GM18907 (cell line): ENCODE measurements around the gene CHST8.

ENCODE experiments used
- ATAC-seq: cut with Tn5 transposase; IDR thresholded peaks from one replicate; pipeline ENCODE4 v1.9.1; 2021; ENCODE audit warnings: mild to moderate bottlenecking, moderate library complexity; ENCODE audit not compliant: unreplicated experiment

CHST8 gene

DNA sequence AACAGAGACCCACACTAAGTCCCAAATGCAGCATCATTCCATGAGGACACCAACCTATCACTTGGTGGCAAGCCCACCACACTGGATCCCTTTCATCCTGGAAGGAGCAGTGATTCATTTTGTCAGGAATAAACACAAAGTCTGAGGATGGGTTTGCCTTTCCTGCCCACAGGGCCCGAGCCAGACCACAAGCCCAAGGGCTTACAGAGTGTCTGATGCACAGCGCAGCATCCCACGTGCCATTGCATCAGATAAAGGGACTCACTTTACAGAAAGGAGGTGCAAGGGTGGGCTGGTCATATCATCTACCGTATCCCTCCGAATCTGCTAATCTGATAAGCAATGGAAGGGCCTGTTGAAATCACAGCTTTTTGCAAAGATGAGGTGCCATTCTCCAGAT lies 162.7 kb downstream of the CHST8 start:
- no peak for ATAC-seq

DNA sequence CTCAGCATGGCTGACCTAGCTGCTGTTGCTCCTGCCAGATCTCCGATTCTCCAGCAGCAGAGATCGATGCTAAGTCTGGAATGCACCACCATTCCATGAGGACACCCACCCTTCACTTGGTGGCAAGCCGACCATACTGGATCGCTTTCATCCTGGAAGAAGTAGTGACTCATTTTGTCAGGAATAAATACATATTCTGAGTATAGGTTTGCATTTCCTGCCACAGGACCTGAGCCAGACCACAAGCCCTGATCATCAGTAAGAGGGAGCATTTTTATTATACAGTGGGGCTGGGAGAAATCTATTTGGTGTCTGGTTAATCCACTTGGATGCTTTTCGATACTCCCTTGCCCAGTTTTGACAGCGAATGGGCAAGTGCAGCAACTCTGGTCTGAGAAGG lies 164.0 kb downstream of the CHST8 start:
- ATAC-seq = no peak

DNA sequence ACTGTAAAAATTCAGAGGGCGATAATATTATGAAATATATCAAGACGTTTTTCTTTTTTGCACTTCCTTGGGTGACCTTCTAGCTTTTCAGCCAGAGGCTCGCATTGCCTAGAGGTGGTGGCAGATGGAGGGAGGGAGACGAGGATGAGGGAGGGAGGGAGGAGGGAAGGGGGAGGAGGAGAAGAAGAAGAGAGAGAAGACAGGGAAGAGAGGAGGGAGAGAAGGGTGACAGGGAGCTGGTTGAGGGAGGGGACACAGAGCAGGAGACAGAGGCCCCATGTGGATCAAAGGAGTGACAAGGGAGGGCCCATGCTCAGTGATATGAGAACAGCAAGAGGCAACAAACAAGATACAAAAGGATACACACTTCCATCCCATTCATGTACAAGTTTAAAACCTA lies 166.9 kb downstream of the CHST8 start:
- no peak for ATAC-seq

DNA sequence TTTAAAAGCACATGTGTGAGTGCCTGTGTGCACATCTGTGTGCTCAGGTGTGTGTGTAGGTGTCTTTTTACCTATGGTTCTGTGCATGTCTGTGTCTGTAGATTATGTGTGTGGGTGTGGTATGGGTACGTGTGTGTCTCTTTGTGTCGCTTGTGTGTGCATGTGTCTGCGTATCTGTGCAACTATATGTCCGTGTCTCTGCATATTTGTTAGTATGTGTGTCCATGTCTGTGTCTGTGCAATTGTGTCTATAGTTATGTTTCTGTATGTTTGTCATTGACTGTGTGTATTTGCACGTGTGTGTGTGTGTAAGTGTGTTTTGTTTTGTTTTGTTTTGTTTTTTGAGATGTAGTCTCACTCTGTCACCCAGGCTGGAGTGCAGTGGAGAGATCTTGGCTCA lies 167.6 kb downstream of the CHST8 start:
- no peak for ATAC-seq

DNA sequence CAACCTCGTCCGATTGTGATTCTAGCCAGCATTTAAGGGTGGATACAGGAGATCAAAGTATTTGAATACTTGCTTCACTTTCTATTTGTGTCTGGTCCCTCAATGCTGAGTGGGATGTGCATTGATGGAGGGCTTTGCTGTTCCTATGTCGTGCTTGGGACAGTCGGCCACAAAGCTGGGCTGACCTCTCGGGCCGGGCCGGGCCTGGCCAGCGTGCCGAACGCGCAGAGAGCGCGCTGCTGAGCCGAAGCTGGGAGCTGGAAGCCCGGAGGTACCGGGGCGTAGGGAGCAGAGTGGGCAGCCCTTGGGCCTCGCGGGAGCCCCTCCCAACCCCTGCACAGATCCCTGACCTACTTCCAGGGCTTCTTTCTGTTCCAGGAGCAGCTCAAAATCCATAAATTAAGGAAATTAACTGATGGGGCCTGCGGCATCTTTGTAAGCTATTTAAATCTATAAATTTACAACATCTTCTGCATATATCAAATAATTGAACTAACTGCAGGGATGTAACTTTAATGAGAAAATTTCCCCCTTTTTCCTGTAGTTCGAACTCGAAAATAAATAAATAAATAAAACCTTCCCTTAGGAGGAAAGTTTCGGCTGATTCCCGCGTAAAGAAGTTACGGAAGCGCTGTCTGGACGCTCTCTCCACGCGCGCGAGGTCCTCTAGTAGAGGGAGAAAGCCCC lies 173.1 kb downstream of the CHST8 start:
- no peak for ATAC-seq

DNA sequence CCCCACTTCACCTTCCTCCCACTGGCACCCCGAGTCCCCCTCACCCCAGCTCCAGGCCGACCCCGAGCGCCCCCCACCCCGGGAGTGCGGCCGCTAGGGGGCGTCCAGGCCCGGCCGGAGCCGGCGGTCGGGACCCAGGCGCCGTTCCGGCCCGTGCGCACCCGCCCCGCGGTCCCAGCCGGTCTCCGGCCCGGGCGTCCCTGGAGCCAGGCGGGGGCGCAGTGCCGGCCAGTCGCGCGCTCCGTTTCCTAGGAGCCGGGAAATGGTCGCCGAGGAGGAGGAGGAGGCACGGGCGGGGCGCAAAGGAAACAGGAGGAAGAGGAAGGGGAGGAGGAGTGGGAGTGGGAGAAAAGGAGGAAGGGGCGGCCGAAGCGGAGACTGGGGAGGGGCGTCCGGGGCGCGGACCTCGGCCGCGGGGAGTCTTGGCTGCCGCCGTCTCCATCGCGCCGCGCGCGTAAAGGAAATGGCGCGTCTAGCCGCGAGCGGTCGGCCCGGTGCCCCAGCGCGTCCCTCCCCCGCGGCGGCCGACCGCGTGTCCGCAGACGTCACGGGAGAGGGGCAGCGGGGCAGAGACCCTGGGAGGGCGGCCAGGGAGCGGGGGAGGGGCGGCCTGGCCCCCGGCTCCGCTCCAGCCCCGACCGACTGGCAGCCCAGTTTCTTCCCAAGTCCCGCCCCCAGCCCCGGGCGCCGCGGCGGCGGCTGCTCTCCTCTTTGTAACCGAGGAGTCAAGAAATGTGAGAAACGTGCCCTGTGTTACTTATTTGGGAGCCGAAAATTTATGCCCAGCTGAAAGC lies 173.8 kb downstream of the CHST8 start:
- ATAC-seq = no peak

DNA sequence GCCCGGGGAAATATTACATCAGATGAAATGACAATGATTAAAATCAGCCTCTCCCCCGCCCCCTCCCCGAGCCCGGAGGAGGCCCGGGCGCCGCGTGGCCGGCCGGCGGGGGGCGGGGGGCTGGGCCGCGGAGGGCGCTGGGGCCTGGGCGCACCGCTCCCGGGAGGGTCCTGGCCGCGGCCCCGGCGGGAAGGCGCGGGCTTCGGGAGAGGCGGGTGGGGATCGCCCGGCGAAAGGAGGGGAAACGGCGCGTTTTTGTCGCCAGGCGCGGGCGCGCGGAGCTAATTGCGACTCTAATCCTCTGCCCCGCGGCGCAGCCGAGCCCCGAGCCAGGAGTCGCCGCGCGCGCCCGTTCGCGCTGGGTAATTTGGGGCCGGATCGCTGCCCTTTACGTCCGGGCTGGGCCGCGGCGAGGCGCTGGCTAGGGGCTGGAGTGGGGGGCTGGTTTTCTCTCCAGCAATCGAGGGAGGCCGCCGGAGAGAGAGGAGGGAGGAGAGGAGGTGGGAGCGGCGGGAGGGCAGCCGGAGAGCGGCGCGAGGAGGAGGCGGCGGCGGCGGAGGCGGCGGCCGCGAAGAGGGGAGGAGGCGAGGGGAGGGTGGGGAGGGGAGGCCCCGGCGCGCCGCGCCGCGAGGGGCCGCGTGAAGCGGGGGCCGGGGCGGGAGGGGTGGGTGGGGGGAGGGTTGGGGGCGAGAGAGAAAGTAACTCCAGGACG lies 174.6 kb downstream of the CHST8 start, which contains the start of gene KCTD15:
TSS of gene KCTD15 (plus strand) at position 707 of the 712 bp plus-strand sequence. CDS start 3,585 bp downstream, outside the sequence.
- no peak for ATAC-seq

DNA sequence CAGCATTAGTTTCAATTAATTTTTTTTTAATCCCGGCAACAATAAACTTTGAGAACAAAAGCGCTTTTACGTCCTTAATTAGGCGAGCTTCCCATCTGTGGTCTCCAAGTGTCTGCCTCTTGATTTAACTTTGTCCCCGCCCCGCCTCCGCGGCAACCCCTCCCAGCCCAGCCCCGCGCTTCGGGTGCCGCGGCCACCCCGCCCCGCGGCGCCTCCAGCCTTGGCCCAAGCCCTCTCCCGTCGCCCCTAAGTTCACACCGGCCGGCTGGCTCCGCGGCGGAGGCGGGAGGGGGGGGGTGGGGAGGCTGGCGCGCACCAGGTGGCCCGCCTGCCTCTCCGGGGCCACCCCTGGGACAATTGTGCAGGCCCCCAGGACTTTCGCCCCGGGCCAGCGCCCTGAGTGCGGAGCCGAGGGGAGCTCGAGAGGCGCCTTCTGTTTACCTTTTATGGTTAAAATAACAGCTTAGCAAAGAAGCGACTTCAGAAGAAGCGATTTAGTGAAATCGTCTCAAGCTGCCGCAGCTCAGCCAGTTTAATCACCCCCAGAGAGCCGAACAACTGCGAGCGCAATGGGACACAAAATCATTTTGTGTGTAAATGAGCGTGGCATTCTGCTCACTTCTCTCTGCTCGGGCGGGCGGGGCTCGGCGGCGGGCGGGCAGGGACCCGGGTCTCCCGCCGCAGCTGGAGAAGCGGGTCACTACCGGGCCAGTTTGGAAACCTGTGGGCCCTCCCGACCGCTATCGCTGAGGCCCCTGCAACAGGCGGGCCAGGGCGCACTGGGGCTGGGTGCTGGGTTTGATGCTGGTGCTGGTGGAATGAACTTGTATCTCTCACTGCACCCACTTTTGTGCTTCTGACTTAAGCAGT lies 176.3 kb downstream of the CHST8 start:
- no peak for ATAC-seq

DNA sequence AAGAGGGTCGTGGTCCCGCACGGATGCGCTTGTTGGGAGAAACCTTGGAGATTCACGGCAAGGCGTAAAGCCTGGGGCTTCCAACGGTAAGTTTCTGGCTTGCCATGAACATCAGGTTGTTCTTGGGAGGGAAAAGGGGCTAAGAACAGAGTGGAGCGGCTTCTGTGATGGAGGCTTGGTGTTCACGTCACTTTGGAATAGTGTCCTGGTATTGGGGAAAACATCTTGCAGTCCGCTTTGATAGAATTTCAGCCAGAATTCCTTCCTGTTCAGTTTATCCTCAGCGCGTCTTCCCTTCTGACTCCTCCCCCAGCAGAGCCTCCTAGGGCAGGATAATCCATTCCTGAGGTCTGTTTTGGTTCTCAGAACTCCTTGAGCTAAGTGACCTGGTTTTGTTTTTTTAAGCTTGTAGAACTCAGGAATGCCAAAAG lies 176.9 kb downstream of the CHST8 start:
- no peak for ATAC-seq

DNA sequence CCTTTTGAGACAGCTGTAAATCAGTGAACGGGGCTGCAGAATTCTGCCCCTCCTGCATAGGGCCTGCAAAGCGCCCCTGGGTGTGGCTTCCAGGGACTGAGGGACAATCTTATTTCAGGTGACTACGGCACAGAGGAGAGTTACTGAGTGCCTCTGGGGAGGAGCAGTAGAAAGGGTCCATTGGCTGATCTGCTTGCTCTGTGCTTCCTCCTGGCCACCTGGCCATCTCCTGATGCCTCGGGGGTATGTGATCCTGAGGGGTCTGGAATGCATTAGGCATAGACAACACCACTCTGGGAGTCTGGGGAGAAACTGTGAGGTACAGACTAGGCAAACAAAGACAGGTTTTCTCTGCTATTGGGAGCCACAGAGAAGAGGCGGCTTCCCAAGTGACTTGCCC lies 177.7 kb downstream of the CHST8 start:
- ATAC-seq = no peak

DNA sequence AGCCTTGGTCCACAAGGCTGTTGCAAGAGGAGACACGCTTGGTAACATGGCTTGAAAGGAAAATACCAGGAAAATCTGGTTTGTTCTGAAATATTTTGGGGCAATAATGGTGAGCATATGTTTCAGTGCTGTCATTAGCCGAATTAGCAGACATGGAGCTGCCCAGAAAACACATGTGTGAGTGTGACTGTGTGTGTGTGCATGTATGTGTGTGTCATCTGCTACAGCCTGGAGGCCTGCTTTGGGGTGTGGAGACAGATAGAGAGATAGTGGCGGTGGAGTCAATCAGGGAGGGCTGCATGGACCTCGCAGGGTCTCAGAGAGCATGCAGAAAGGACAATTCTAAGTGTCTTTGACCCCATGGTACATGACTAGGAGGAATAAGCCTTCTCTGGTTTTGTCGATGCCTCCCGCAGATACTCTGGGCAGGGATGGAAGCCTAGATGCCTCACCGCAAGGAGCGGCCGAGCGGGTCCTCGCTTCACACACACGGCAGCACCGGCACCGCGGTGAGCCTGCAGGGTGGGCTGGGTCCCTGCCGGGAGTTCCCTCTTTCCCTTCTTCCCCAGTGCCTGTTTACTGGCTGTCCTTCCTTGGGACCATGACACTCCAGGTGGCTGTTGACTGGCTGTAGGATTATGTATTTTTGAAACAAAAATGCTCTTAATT lies 178.4 kb downstream of the CHST8 start:
- ATAC-seq = no peak

DNA sequence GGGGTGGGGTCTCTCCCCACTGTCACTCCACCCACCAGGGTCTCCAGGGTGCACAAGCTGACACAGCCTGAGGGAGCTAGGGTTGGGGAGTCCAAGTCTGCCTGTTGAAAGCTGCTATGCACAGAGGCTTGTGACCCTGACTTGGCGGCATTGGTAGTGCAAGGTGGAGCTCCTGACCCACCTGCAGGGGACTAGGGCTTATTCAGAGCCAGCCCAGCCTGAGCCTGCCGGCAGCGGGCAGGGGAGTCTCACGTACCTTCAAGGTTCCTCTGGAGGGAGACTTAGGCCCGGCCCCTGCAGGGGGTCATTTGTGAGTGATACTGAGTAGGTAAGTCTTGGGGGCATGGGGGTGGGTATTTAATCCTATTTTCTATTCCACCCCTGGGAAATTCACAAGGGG lies 179.7 kb downstream of the CHST8 start:
- ATAC-seq = no peak

DNA sequence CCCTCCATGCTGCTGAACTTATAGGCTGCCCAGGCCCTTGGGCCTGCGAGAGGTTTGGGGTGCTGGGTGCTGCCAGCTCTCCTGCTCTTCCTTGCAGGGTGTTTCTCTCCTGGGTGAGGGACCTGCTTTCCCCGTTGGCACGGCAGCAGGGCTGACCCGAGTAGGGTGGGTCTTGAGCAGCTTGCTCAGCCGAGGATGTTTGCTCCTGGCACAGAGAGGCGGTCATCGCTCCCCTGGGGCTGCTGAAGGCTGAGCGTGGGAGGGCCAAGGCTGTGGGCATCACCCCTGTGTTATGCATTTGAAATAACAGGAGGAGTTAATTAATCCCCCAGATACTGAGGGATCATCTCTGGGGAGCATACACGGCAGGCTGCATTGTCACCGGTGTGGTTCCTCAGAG lies 180.2 kb downstream of the CHST8 start:
- ATAC-seq = no peak

DNA sequence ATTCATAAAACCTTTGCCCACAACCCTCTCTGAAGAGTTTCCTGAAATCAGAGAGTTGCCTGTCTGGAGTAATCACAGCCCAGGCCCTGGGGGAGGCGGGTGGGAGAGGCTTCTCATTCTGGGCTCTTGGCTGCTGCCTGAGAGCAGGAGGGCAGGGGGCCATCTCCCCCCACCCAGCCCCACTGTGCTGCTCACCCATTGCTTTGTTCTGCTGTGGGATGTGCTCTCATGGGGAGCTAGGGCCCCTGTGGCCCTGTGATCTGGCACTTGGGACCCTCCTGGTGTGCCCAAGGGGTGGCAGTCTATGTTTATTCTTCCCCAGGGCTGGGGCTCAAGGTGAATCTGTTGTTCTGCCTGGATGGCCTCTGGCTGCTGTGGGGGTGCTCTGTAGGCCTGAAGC lies 181.0 kb downstream of the CHST8 start:
- no peak for ATAC-seq

DNA sequence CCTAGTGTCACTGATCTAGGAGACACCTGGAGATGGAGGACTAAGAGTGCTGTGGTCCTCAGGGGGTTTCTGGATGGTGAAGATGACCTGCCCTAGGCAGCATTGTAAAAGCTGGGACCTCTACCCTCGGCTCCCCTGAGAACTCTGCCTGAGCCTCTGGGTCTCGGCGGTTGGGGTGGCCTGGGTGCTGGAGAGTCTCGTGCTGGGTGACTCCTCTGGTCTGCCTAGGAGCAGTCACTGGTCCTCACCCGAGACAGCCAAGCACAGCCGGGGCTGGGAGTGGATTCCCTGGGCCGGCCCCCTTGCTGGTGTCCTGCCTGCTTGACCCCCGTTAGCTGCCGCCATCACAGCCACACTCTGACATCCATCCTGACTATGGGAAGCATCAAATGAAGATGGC lies 181.6 kb downstream of the CHST8 start:
- ATAC-seq = no peak

DNA sequence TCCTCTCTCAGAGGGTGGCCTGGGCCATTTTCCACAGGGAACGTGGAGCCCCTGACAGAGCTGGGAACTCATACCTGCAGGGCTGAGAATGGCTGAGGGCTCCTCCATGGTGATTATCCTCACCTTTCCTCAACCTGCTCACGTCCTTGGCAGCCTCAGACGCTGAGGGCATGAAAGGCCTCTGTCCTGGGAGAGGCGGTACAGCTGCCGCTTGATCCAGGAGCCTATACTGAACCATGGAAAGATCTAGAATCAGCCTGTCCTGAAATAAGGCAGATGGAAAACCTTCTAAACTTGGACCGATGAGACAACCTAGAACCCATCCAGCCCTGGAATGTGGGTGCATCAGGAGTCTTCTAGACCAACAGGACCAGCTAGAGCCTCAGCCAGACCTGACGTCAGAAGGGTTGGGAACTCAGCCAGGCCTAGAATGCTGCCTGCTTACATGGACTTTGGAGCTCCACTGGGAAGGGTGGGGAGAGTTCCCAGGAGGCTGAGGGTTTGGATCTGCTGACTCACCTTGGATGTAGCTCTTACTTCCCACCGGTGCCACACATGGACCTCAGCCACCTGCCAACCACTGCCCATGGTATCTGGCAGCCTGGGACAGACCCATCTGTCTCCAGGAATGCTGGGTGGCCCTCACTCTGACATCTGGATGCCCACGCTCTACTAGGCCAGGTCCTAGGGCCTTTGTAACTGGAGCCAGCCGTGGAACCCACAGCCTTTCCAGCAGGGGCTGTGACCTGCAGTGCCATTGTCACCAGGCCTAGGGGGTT lies 182.5 kb downstream of the CHST8 start:
- no peak for ATAC-seq

DNA sequence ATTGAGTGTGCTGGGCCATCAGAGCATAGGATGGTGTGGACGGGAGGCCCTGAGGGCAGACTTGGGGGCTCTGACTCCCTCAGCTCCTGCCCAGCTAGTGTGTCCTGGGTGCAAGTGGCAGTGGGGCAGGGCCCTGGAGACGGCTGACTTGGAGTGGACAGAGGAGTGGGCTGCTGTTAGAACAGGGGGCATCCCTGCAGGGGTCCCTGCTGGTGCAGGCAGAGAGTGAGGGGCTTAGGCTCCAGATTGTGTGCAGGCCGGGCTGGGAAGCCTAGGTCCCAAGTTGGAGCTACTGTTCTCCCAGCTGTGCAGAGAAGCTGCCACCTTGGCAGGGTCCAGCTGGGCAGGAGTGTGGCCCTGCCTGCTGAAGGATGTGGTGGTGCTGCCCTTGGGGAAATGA lies 183.6 kb downstream of the CHST8 start:
- no peak for ATAC-seq

DNA sequence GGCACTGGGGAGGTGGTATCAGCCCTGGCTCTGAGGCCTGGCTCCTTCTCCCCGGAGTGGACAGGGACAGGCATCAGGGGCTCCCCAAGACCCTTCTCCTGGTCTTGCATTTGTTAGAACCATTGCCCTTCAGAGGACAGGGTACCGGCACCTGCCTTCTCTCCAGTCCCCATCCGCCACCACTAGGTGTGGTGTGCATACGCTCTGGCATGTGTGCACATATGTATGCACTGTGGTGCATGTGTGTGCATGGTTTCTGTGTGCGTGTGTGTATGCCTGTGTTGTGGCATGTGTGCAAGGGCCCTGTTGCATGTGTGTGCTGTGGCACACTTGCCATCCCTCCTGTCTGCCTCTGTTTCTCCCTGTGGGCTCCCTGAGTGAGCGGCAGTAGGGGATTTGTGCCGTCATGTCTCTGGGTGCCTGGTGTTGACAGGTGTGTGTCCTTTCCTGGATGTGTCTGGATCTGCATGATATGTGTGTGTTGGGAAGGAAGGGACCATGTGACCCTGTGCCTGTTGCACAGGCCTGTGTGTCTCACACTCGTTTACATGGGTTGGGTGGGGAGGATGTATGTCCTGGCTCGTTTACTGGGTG lies 184.2 kb downstream of the CHST8 start:
- ATAC-seq = no peak

DNA sequence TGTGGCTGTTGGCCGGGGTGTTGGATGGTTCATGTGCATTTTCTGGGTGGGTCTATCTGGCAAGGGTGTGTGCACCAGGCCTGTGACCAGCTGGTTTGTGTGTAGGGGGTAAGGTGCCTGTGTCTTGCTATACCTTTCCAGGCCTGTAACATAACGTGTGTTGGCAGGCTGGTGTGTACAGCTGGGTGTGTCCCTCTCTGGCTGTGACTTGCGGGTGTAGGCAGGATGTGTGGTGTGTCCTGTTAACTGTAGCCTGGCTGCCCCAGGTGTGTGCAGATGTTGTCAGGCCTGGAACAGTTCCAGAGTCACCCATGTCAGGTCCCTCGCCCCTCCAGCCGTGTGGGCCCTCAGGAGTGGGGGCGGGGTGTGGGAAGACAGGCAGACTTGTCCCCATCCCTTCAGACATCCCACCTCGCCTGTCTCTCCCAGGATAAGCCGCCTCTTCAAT lies 184.7 kb downstream of the CHST8 start:
- ATAC-seq = no peak
